ENCODE results near the gene FCHO2. TPM values are rescaled to one million over a fixed set of nuclear protein-coding genes. Genes with fewer than 3 reads are reported as not detected.

FCHO2 gene
- total RNA-seq, 1 donor from 2014 or later, result 2.2 TPM

- no peaks in the 10 kb centered on the region for H3K4me1 Mint-ChIP-seq (ENCODE audit: low read depth)
- intact Hi-C loops (cut with micrococcal nuclease), result no loop called here
- H3K4me3 Mint-ChIP-seq, result no peak overlapping the region
Observed at GRCh38 chr5:73139485-73139884, 183.6 kb downstream of the FCHO2 start.

More at GRCh38 chr5:73139485-73139884, 183.6 kb downstream of the FCHO2 start:
- Mint-ChIP-seq H3K9me3 (no peaks in the 10 kb centered on the region), H3K27me3 (ENCODE audit: insufficient read depth) (peaks cover 30% of the 10 kb centered on the region), H3K36me3 (ENCODE audit: low read depth) (no peaks in the 10 kb centered on the region), H3K27ac (no peak overlapping the region)
- DNase-seq (ENCODE audit: low spot score), result no peak

Other genes with a start within 250 kb of the FCHO2 start
- 133 and 142 TPM in 2 replicates for gene TNPO1, start 139.4 kb upstream of the FCHO2 start, total RNA-seq
- gene TMEM171, start 164.5 kb downstream of the FCHO2 start, total RNA-seq, result not detected in 2 replicates
- gene TMEM174, start 217.2 kb downstream of the FCHO2 start, total RNA-seq, result not detected in 2 replicates